GM12878 (cell line): ENCODE data around the gene FABP1. TPM values are rescaled to one million over a fixed set of nuclear protein-coding genes. Genes with fewer than 3 reads are reported as not detected.

Experiments used
- ATAC-seq: fragments of 200-7000 bp; cut with Tn5 transposase; 3 replicates; pipeline ENCODE4 v1.9.1; 2020; ENCODE audit warnings: mild to moderate bottlenecking, moderate library complexity
- BruUV-seq: library from RNA; stranded (reverse); fragments of 400-500 nt; replicated peaks from 2 replicates; lab custom pipeline; 2021; lab: Mats Ljungman, UMichigan
- CTCF ChIA-PET: fragments of 300-600 bp; sonication (Branson Sonifier 250); formaldehyde crosslinking; extraction: SDS; loops from one replicate; lab custom pipeline; 2021; ENCODE audit warnings: inconsistent platforms; lab: Yijun Ruan, JAX
- POLR2A ChIA-PET: fragments of 350-600 bp; formaldehyde crosslinking; extraction: SDS; loops from one replicate; lab custom pipeline; 2021; ENCODE audit warnings: inconsistent platforms; lab: Charles Lee
- RAD21 ChIA-PET: fragments of 300-600 bp; sonication (Branson Sonifier 250); formaldehyde crosslinking; loops from one replicate; lab custom pipeline; 2023; ENCODE audit warnings: antibody characterized with exemption; ENCODE audit not compliant: unreplicated experiment; lab: Charles Lee
- SMC1A ChIA-PET: fragments of 300-600 bp; sonication (Branson Sonifier 250); formaldehyde crosslinking; loops from one replicate; lab custom pipeline; 2023; ENCODE audit not compliant: unreplicated experiment, uncharacterized antibody; lab: Charles Lee
- DNase-seq: peaks from one replicate; pipeline ENCODE4 v3.0.0-alpha.2; 2011; ENCODE audit warnings: low read depth, low spot score
- FAIRE-seq: peaks from 3 replicates; lab custom pipeline; 2011; peaks lifted over from hg19 to GRCh38; lab: Jason Lieb, UNC
- H2AFZ ChIP-seq: 2 replicates; pipeline ENCODE4 v1.6.0; 2011; ENCODE audit warnings: low read depth, low read length, control low read depth; ENCODE audit not compliant: control insufficient read depth
- H3K27ac ChIP-seq: 2 replicates; pipeline ENCODE4 v1.5.1; 2011; ENCODE audit warnings: control low read depth; ENCODE audit not compliant: control insufficient read depth, insufficient read depth
- H3K27me3 ChIP-seq, 2 experiments: replicated peaks in 1 of 2; 2 replicates each; pipeline versions ENCODE4 v1.6.0 to v1.6.1; 2011; ENCODE audit warnings: low read length in 1 of 2; ENCODE audit not compliant: control insufficient read depth in 2 of 2, insufficient read depth in 2 of 2
- H3K36me3 ChIP-seq, 2 experiments: 2 replicates each; pipeline ENCODE4 v1.5.1; 2011; ENCODE audit warnings: low read length in 1 of 2; ENCODE audit not compliant: control insufficient read depth in 2 of 2, insufficient read depth in 2 of 2
- H3K4me1 ChIP-seq: 2 replicates; pipeline ENCODE4 v1.6.1; 2011; ENCODE audit warnings: mild to moderate bottlenecking, low read length, moderate library complexity, mixed read lengths; ENCODE audit not compliant: control insufficient read depth, insufficient read depth
- H3K4me2 ChIP-seq: 2 replicates; pipeline ENCODE4 v1.6.0; 2011; ENCODE audit warnings: control low read depth; ENCODE audit not compliant: control insufficient read depth, insufficient read depth
- H3K4me3 ChIP-seq: fragments of 200-600 bp; sonication (generic); 2 replicates; pipeline ENCODE4 v1.5.1; 2016
- H3K79me2 ChIP-seq: 2 replicates; pipeline ENCODE4 v1.6.0; 2011; ENCODE audit warnings: low read length; ENCODE audit not compliant: control insufficient read depth, insufficient read depth
- H3K9ac ChIP-seq: 2 replicates; pipeline ENCODE4 v1.8.0; 2011; ENCODE audit warnings: low read length, control low read depth, mixed read lengths; ENCODE audit not compliant: control insufficient read depth, insufficient read depth
- H3K9me3 ChIP-seq: replicated peaks from 3 replicates; pipeline ENCODE4 v1.5.1; 2011; ENCODE audit warnings: mild to moderate bottlenecking, low read length; ENCODE audit not compliant: control insufficient read depth, insufficient read depth
- H4K20me1 ChIP-seq: 2 replicates; pipeline ENCODE4 v1.6.0; 2011; ENCODE audit not compliant: control insufficient read depth, insufficient read depth
- ATF2 ChIP-seq: IDR thresholded peaks from 2 replicates; pipeline ENCODE4 v1.6.1; 2012; ENCODE audit warnings: low read length, inconsistent platforms
- BHLHE40 ChIP-seq, 2 experiments: fragments of 450-650 bp in 1 of 2; IDR thresholded peaks; 2 replicates each; pipeline ENCODE4 v1.6.1; 2011 to 2017; ENCODE audit warnings: low read depth in 2 of 2, borderline replicate concordance in 1 of 2, improper control_type of control experiment in 1 of 2, low read length in 1 of 2, mild to moderate bottlenecking in 1 of 2
- BRCA1 ChIP-seq: IDR thresholded peaks from 2 replicates; pipeline ENCODE4 v1.6.1; 2011; ENCODE audit warnings: low read depth, low read length, improper control_type of control experiment
- GATAD2B ChIP-seq: fragments of 450-650 bp; conservative IDR thresholded peaks from 2 replicates; pipeline ENCODE4 v1.6.1; 2017; ENCODE audit warnings: low read depth, mild to moderate bottlenecking, moderate library complexity
- HDAC6 ChIP-seq: fragments of 200-600 bp; sonication (generic); IDR thresholded peaks from one replicate; pipeline ENCODE4 v1.8.0; 2017; ENCODE audit warnings: antibody characterized with exemption; ENCODE audit not compliant: unreplicated experiment
- PAX8 ChIP-seq: fragments of 450-650 bp; IDR thresholded peaks from 2 replicates; pipeline ENCODE4 v1.6.1; 2017; ENCODE audit warnings: mild to moderate bottlenecking, moderate library complexity
- POLR2AphosphoS5 ChIP-seq: IDR thresholded peaks from 2 replicates; pipeline ENCODE4 v1.6.1; 2011; ENCODE audit warnings: mild to moderate bottlenecking, low read length, inconsistent platforms
- PRDM15 ChIP-seq: fragments of 450-650 bp; formaldehyde crosslinking; IDR thresholded peaks from 2 replicates; pipeline ENCODE4 v1.4.0; 2020; ENCODE audit warnings: mild to moderate bottlenecking, moderate library complexity
- SREBF1 ChIP-seq: IDR thresholded peaks from 2 replicates; pipeline ENCODE4 v1.6.1; 2012; ENCODE audit warnings: mild to moderate bottlenecking, low read length
- STAT1 ChIP-seq: fragments of 450-650 bp; conservative IDR thresholded peaks from 2 replicates; pipeline ENCODE4 v1.6.1; 2014; ENCODE audit warnings: antibody characterized with exemption, mild to moderate bottlenecking
- WGBS: methylation state at CpG from one replicate; pipeline ENCODE4 v1.1.6; 2016; ENCODE audit warnings: low lambda C conversion rate; ENCODE audit not compliant: insufficient replicate concordance, insufficient coverage; ENCODE audit errors: missing lambda C conversion rate; 5-methylcytosine and 5-hydroxymethylcytosine counted together
- in situ Hi-C: fragments of 300-500 bp; cut with MboI; formaldehyde crosslinking; loops from 9 replicates; pipeline ENCODE4 v1.14.3; 2018; ENCODE audit warnings: mixed read lengths
- intact Hi-C: fragments of 100-400 bp; cut with micrococcal nuclease; formaldehyde crosslinking; loops from one replicate; pipeline ENCODE4 v1.14.2; 2022; ENCODE audit not compliant: unreplicated experiment
- polyA plus RNA-seq, 11 experiments: library from polyadenylated mRNA; depleted of rRNA in 4 of 11; unstranded in 6 of 11; stranded (reverse) in 5 of 11; fragments of >200 nt; fragmentation: Nextera tagmentation in 4 of 11; fragmentation: Illumina TruSeq in 1 of 11; extraction: Ambion mirVana in 4 of 11; extraction: Trizol in 1 of 11; gene quantifications; 1 replicate in 1 of 11; 2 replicates in 10 of 11; pipeline versions ENCODE4 v1.2.1 to v1.2.3, GENCODE V29; 2011 to 2016; ENCODE audit warnings: inconsistent platforms in 2 of 11, missing spikeins in 2 of 11, low read depth in 1 of 11
- total RNA-seq, 4 experiments: library from RNA; depleted of rRNA in 3 of 4; stranded (reverse); fragments of >200 nt in 3 of 4; fragmentation: Illumina TruSeq in 1 of 4; extraction: Trizol in 1 of 4; gene quantifications; 2 replicates each; pipeline versions ENCODE4 v1.2.1 to v1.2.3, GENCODE V29; 2013 to 2021

FABP1 gene
- total and polyA plus RNA-seq, 10 of the 15 experiments (the other 5 are each of a cell fraction or from before 2014, with no cell fraction given) = not detected

- Histone ChIP-seq H4K20me1 (no peaks in the 10 kb centered on the region), H3K4me1 (no peaks in the 10 kb centered on the region), H3K36me3 (no peaks in the 10 kb centered on the region), H2AFZ (no peak overlapping the region), H3K9me3 (no peaks in the 10 kb centered on the region), H3K4me2 (no peak overlapping the region), H3K79me2 (no peaks in the 10 kb centered on the region), H3K4me3 (no peak overlapping the region), H3K27ac (no peak overlapping the region), H3K27me3 (no peaks in the 10 kb centered on the region), H3K9ac (no peak overlapping the region)
- ChIA-PET POLR2A (no interaction called here), CTCF (no interaction called here), SMC1A (no interaction called here), RAD21 (no interaction called here)
- no peak for DNase-seq
- BruUV-seq = no TSS peak
- no peak for ATAC-seq
- TF ChIP-seq BHLHE40 (IDR thresholded peaks at IDR 0.05; ENCODE audit: borderline replicate concordance in 1 of 2, low read depth in 2 of 2, low read length in 1 of 2) (no peak), BRCA1 (no peak), PAX8 (no peak), GATAD2B (no peak), STAT1 (no peak), SREBF1 (no peak), POLR2AphosphoS5 (no peak), PRDM15 (CRISPR knock-in tag) (no peak), ATF2 (no peak), HDAC6 (no peak)
- FAIRE-seq = no peak
- intact Hi-C loops = no loop called here
- 0% methylated on average over 4 of the region's 4 CpGs for WGBS
- in situ Hi-C loops = no loop called here
Observed at GRCh38 chr2:88136817-88137216, 9.0 kb upstream of the FABP1 start.
